BLaER1 (cell line): ENCODE results near the gene ZBTB20.

Experiments used
- H3K27ac ChIP-seq: shearing (Covaris generic); formaldehyde crosslinking; 2 replicates; pipeline ENCODE4 v1.8.1; 2022
- H3K27me3 ChIP-seq: shearing (Covaris generic); formaldehyde crosslinking; 2 replicates; pipeline ENCODE4 v1.8.1; 2022
- H3K36me3 ChIP-seq: shearing (Covaris generic); formaldehyde crosslinking; 2 replicates; pipeline ENCODE4 v1.8.1; 2022
- H3K4me1 ChIP-seq: shearing (Covaris generic); formaldehyde crosslinking; 2 replicates; pipeline ENCODE4 v1.8.1; 2022
- H3K4me2 ChIP-seq: shearing (Covaris generic); formaldehyde crosslinking; 2 replicates; pipeline ENCODE4 v1.8.1; 2022
- H3K4me3 ChIP-seq: shearing (Covaris generic); formaldehyde crosslinking; 2 replicates; pipeline ENCODE4 v1.8.1; 2022
- H3K9ac ChIP-seq: shearing (Covaris generic); formaldehyde crosslinking; 2 replicates; pipeline ENCODE4 v1.8.1; 2022
- H3K9me3 ChIP-seq: shearing (Covaris generic); formaldehyde crosslinking; 2 replicates; pipeline ENCODE4 v1.8.1; 2022
- H4K20me1 ChIP-seq: shearing (Covaris generic); formaldehyde crosslinking; 2 replicates; pipeline ENCODE4 v1.8.1; 2022
- Cebpa-rat ChIP-seq: shearing (Covaris generic); IDR thresholded peaks from 2 replicates; pipeline ENCODE4 v1.8.1; 2022

The ZBTB20 gene

GRCh38 chr3:114867359-114867758 is 279.7 kb downstream of the ZBTB20 start:
- Histone ChIP-seq H3K9ac (no peak overlapping the region), H3K36me3 (no peaks in the 10 kb centered on the region), H3K27ac (no peak overlapping the region), H3K27me3 (no peaks in the 10 kb centered on the region), H3K4me1 (no peaks in the 10 kb centered on the region), H3K4me3 (no peak overlapping the region), H3K4me2 (no peak overlapping the region), H4K20me1 (no peaks in the 10 kb centered on the region), H3K9me3 (no peaks in the 10 kb centered on the region)
- TF ChIP-seq Cebpa-rat, result no peak

GRCh38 chr3:114866430-114866829 is 280.7 kb downstream of the ZBTB20 start:
- TF ChIP-seq Cebpa-rat, result no peak
- no peaks in the 10 kb centered on the region for H4K20me1 ChIP-seq
- H3K4me2 ChIP-seq, result no peak overlapping the region
- no peaks in the 10 kb centered on the region for H3K9me3 ChIP-seq
- H3K36me3 ChIP-seq, result no peaks in the 10 kb centered on the region
- H3K4me1 ChIP-seq, result no peaks in the 10 kb centered on the region
- no peak overlapping the region for H3K27ac ChIP-seq
- no peaks in the 10 kb centered on the region for H3K27me3 ChIP-seq
- H3K9ac ChIP-seq, result no peak overlapping the region
- H3K4me3 ChIP-seq, result no peak overlapping the region

GRCh38 chr3:114864970-114865369 is 282.1 kb downstream of the ZBTB20 start:
- Histone ChIP-seq H3K4me1 (no peaks in the 10 kb centered on the region), H3K9ac (no peak overlapping the region), H3K9me3 (no peaks in the 10 kb centered on the region), H3K27ac (no peak overlapping the region), H3K4me3 (no peak overlapping the region), H4K20me1 (no peaks in the 10 kb centered on the region), H3K36me3 (no peaks in the 10 kb centered on the region), H3K27me3 (no peaks in the 10 kb centered on the region), H3K4me2 (no peak overlapping the region)
- TF ChIP-seq Cebpa-rat, result no peak

GRCh38 chr3:114863848-114864247 is 283.2 kb downstream of the ZBTB20 start:
- Histone ChIP-seq H3K9me3 (no peaks in the 10 kb centered on the region), H3K27ac (no peak overlapping the region), H3K4me3 (no peak overlapping the region), H3K4me2 (peak overlapping the region; percentile 34; the same call in 1 of the 2 replicates), H3K9ac (no peak overlapping the region), H3K27me3 (no peaks in the 10 kb centered on the region), H4K20me1 (no peaks in the 10 kb centered on the region), H3K4me1 (no peaks in the 10 kb centered on the region; the same call in 1 of the 2 replicates), H3K36me3 (no peaks in the 10 kb centered on the region)
- no peak for TF ChIP-seq Cebpa-rat

- H3K4me1 ChIP-seq, result peaks cover 12% of the 10 kb centered on the region; the same call in 1 of the 2 replicates
- no peaks in the 10 kb centered on the region for H4K20me1 ChIP-seq
- TF ChIP-seq Cebpa-rat, result no peak
Measured at GRCh38 chr3:114861666-114862065, 285.4 kb downstream of the ZBTB20 start.

GRCh38 chr3:114860531-114860930 is 286.6 kb downstream of the ZBTB20 start:
- Histone ChIP-seq H3K4me2 (no peak overlapping the region), H3K27me3 (no peaks in the 10 kb centered on the region), H3K4me3 (no peak overlapping the region), H3K9ac (no peak overlapping the region), H3K27ac (no peak overlapping the region), H3K4me1 (peaks cover 12% of the 10 kb centered on the region; the same call in 1 of the 2 replicates), H3K36me3 (no peaks in the 10 kb centered on the region), H4K20me1 (no peaks in the 10 kb centered on the region), H3K9me3 (no peaks in the 10 kb centered on the region)
- TF ChIP-seq Cebpa-rat, result no peak

More at GRCh38 chr3:114861666-114862065, 285.4 kb downstream of the ZBTB20 start:
- Histone ChIP-seq H3K9me3 (no peaks in the 10 kb centered on the region), H3K27ac (no peak overlapping the region), H3K4me2 (no peak overlapping the region), H3K36me3 (no peaks in the 10 kb centered on the region), H3K9ac (no peak overlapping the region), H3K4me3 (no peak overlapping the region), H3K27me3 (no peaks in the 10 kb centered on the region)

- H3K36me3 ChIP-seq, result no peaks in the 10 kb centered on the region
- H3K27ac ChIP-seq, result no peak overlapping the region
- H3K9ac ChIP-seq, result no peak overlapping the region
- H3K4me2 ChIP-seq, result peak overlapping the region; percentile 14; the same call in 1 of the 2 replicates
- H3K4me3 ChIP-seq, result no peak overlapping the region
- no peaks in the 10 kb centered on the region for H3K27me3 ChIP-seq
- H4K20me1 ChIP-seq, result no peaks in the 10 kb centered on the region
- no peak for TF ChIP-seq Cebpa-rat
- H3K4me1 ChIP-seq, result peaks cover 12% of the 10 kb centered on the region; the same call in 1 of the 2 replicates
- H3K9me3 ChIP-seq, result no peaks in the 10 kb centered on the region
Measured at GRCh38 chr3:114858329-114858728, 288.8 kb downstream of the ZBTB20 start.

GRCh38 chr3:114857299-114857701 is 289.8 kb downstream of the ZBTB20 start:
- Histone ChIP-seq H3K9ac (no peak overlapping the region), H3K9me3 (no peaks in the 10 kb centered on the region), H3K36me3 (no peaks in the 10 kb centered on the region), H3K4me2 (no peak overlapping the region), H4K20me1 (no peaks in the 10 kb centered on the region), H3K27ac (no peak overlapping the region), H3K4me1 (peaks cover 12% of the 10 kb centered on the region; the same call in 1 of the 2 replicates), H3K27me3 (no peaks in the 10 kb centered on the region), H3K4me3 (no peak overlapping the region)
- no peak for TF ChIP-seq Cebpa-rat

GRCh38 chr3:114856835-114857234 is 290.3 kb downstream of the ZBTB20 start:
- Histone ChIP-seq H3K4me1 (peaks cover 12% of the 10 kb centered on the region; the same call in 1 of the 2 replicates), H3K27ac (no peak overlapping the region), H4K20me1 (no peaks in the 10 kb centered on the region), H3K9ac (no peak overlapping the region), H3K4me3 (no peak overlapping the region), H3K4me2 (no peak overlapping the region), H3K36me3 (no peaks in the 10 kb centered on the region), H3K27me3 (no peaks in the 10 kb centered on the region), H3K9me3 (no peaks in the 10 kb centered on the region)
- no peak for TF ChIP-seq Cebpa-rat

GRCh38 chr3:114855839-114856238 is 291.2 kb downstream of the ZBTB20 start:
- no peak overlapping the region for H3K27ac ChIP-seq
- H3K36me3 ChIP-seq, result no peaks in the 10 kb centered on the region
- H4K20me1 ChIP-seq, result no peaks in the 10 kb centered on the region
- no peaks in the 10 kb centered on the region for H3K27me3 ChIP-seq
- H3K4me1 ChIP-seq, result peaks cover 12% of the 10 kb centered on the region; the same call in 1 of the 2 replicates
- no peak overlapping the region for H3K4me3 ChIP-seq
- no peaks in the 10 kb centered on the region for H3K9me3 ChIP-seq
- TF ChIP-seq Cebpa-rat, result no peak
- no peak overlapping the region for H3K9ac ChIP-seq
- no peak overlapping the region for H3K4me2 ChIP-seq

GRCh38 chr3:114852966-114853365 is 294.1 kb downstream of the ZBTB20 start:
- TF ChIP-seq Cebpa-rat, result no peak
- H3K9me3 ChIP-seq, result no peaks in the 10 kb centered on the region
- no peak overlapping the region for H3K9ac ChIP-seq
- H3K27ac ChIP-seq, result no peak overlapping the region
- H3K4me1 ChIP-seq, result peaks cover 5% of the 10 kb centered on the region; the same call in 1 of the 2 replicates
- H3K4me2 ChIP-seq, result no peak overlapping the region
- no peaks in the 10 kb centered on the region for H3K27me3 ChIP-seq
- no peak overlapping the region for H3K4me3 ChIP-seq
- no peaks in the 10 kb centered on the region for H4K20me1 ChIP-seq
- H3K36me3 ChIP-seq, result no peaks in the 10 kb centered on the region
